NCI-H82 treated with DMSO at 0.1 percent for 48 hours (cell line): ENCODE data around the gene C1QL1.

Experiments
- DNase-seq: peaks from one replicate; lab custom pipeline; 2025; ENCODE audit not compliant: unreplicated experiment; lab: John Stamatoyannopoulos, UW

The C1QL1 gene

GRCh38 chr17:44915862-44916780 lies 52.0 kb downstream of the C1QL1 start:
- no peak for DNase-seq

GRCh38 chr17:44915321-44915726 lies 52.8 kb downstream of the C1QL1 start, which contains the start of gene GFAP:
Gene GFAP, minus strand, starts transcription at chr17:44915500. Its CDS starts 14 bp downstream, at chr17:44915486.
- no peak for DNase-seq

GRCh38 chr17:44914698-44915271 lies 53.3 kb downstream of the C1QL1 start:
- DNase-seq: no peak

GRCh38 chr17:44914148-44914547 lies 54.0 kb downstream of the C1QL1 start:
- no peak for DNase-seq

GRCh38 chr17:44913676-44914075 lies 54.4 kb downstream of the C1QL1 start:
- no peak for DNase-seq

DNA sequence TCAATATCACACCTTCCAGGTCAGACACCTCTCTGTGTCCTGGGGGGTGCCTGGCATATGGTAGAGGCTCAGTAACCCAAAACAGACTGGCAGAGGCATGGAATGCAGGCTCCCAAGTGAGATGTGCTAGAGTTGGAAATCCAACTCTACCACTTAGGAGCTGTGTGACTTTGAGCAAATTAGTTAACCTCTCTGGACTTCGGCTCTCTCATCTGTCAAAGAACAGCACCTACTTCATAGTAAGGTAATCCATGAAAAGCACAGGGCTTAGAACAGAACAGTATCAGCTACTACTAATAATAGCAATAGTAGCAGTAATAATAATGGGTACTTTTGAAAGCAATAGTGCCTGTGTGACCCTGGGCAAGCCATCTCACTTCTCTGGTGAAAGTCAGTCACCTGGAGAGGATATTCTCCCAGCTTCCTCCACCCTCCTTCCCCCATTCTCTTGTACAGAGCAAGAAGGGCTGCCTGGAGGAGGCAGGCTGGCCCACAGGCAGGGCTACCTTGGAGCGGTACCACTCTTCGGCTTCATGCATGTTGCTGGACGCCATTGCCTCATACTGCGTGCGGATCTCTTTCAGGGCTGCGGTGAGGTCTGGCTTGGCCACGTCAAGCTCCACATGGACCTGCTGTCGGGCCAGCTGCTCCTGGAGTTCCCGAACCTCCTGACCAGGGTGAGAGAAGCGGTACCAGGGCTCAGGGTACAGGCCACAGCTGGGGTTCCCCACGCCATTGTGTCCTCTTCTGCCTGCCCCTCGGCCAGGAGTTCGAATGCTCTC lies 55.1 kb downstream of the C1QL1 start:
- DNase-seq: no peak

DNA sequence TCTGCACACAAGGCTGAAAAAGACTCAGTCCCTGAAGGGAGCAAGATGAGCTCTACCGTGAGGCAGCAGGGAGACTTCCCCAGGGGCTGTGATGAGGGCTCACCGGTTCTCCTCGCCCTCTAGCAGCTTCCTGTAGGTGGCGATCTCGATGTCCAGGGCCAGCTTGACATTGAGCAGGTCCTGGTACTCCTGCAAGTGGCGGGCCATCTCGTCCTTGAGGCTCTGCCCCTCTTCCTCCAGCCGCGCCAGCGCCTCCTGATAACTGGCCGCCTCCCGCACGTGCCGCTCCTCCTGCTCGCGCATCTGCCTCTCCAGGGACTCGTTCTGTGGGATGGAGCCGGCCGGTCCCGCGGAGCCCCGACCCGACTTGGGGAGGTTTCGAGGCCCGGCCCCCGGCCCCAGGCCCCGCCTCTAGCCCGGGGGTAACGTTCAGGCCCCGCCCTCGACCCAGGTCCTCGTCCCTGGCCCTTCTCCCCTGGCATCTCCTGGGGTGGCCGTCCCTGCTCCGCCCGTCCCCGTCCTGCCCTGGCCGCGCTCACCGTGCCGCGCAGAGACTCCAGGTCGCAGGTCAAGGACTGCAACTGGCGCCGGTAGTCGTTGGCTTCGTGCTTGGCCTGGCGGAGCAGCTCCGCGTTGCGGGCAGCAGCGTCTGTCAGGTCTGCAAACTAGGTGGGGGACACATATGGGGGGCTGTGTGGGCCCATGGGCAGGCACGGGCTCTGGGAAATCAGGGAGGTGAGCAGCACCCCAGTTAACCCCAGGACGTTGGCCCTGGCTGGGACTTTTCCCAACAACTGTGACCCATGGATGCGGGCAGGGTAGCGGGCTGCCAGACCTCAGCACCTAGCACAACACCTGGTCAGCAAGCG lies 56.7 kb downstream of the C1QL1 start:
- DNase-seq: no peak

GRCh38 chr17:44910231-44911106 lies 57.6 kb downstream of the C1QL1 start:
- DNase-seq: no peak
